Measurements from ENCODE around the gene CDH16.
A peak's percentile ranks its signal among the peaks of the same experiment; 100 is the strongest.

CDH16 gene

GRCh38 chr16:66895689-66895979 lies 23.1 kb downstream of the CDH16 start:
- DNase-seq (ENCODE audit: low read depth), result no peak

GRCh38 chr16:66894948-66895688 lies 23.6 kb downstream of the CDH16 start:
- no peak for DNase-seq (ENCODE audit: low read depth)

- DNase-seq (ENCODE audit: low read depth), result no peak
Observed at GRCh38 chr16:66894055-66894454, 24.6 kb downstream of the CDH16 start.

- DNase-seq (ENCODE audit: low read depth), result no peak
Observed at GRCh38 chr16:66891797-66892196, 26.9 kb downstream of the CDH16 start.

GRCh38 chr16:66891360-66891759 lies 27.3 kb downstream of the CDH16 start:
- DNase-seq (ENCODE audit: low read depth), result no peak

- DNase-seq (ENCODE audit: low read depth), result no peak
Observed at GRCh38 chr16:66890799-66891198, 27.9 kb downstream of the CDH16 start.

- DNase-seq (ENCODE audit: low read depth), result no peak
Observed at GRCh38 chr16:66889622-66890021, 29.1 kb downstream of the CDH16 start.

- DNase-seq (ENCODE audit: low read depth), result no peak
Observed at GRCh38 chr16:66888647-66889615, 29.8 kb downstream of the CDH16 start.

- DNase-seq (ENCODE audit: low read depth), result no peak
Observed at GRCh38 chr16:66886914-66887313, 31.8 kb downstream of the CDH16 start.

GRCh38 chr16:66886321-66886720 lies 32.4 kb downstream of the CDH16 start:
- DNase-seq (ENCODE audit: low read depth), result no peak

GRCh38 chr16:66885491-66885890 lies 33.2 kb downstream of the CDH16 start:
- DNase-seq (ENCODE audit: low read depth), result no peak

- no peak for DNase-seq (ENCODE audit: low read depth)
Observed at GRCh38 chr16:66882702-66883101, 36.0 kb downstream of the CDH16 start.

- DNase-seq (ENCODE audit: low read depth), result no peak
Observed at GRCh38 chr16:66881964-66882508, 36.6 kb downstream of the CDH16 start.

GRCh38 chr16:66881560-66881959 lies 37.1 kb downstream of the CDH16 start:
- DNase-seq (ENCODE audit: low read depth), result no peak

GRCh38 chr16:66881014-66881417 lies 37.7 kb downstream of the CDH16 start:
- DNase-seq (ENCODE audit: low read depth), result no peak

- DNase-seq (ENCODE audit: low read depth), result peak; percentile 85
Observed at GRCh38 chr16:66880288-66881013, 38.2 kb downstream of the CDH16 start, which contains the start of gene PDP2. TSS of gene PDP2 (plus strand) at chr16:66880515. CDS start at chr16:66884285, 3,770 bp downstream.

- DNase-seq (ENCODE audit: low read depth), result peak; percentile 25
Observed at GRCh38 chr16:66878067-66878466, 40.6 kb downstream of the CDH16 start.

- DNase-seq (ENCODE audit: low read depth), result no peak
Observed at GRCh38 chr16:66874079-66874775, 44.5 kb downstream of the CDH16 start.

GRCh38 chr16:66873685-66874055 lies 45.0 kb downstream of the CDH16 start:
- DNase-seq (ENCODE audit: low read depth), result no peak

- DNase-seq (ENCODE audit: low read depth), result peak; percentile 84
Observed at GRCh38 chr16:66872943-66873684, 45.6 kb downstream of the CDH16 start.

GRCh38 chr16:66872559-66872942 lies 46.1 kb downstream of the CDH16 start:
- no peak for DNase-seq (ENCODE audit: low read depth)
